Measurements from ENCODE around the gene TSPAN17. TPM values are rescaled to one million over a fixed set of nuclear protein-coding genes. Genes with fewer than 3 reads are reported as not detected.

TSPAN17 gene
- total RNA-seq, 1 donor from 2014 or later = 31.8 TPM

GRCh38 chr5:176664479-176664878, 17.2 kb downstream of the TSPAN17 start:
- TF ChIP-seq CTCF (IDR thresholded peaks at IDR 0.05) = no peak
- peaks cover 23% of the 10 kb centered on the region for H3K27me3 ChIP-seq
- no peak for ATAC-seq

GRCh38 chr5:176664886-176665285, 17.6 kb downstream of the TSPAN17 start:
- Histone ChIP-seq H3K4me3 (no peak overlapping the region), H3K27me3 (peaks cover 27% of the 10 kb centered on the region), H3K27ac (no peak overlapping the region), H3K9me3 (no peaks in the 10 kb centered on the region), H3K36me3 (no peaks in the 10 kb centered on the region), H3K4me1 (peaks cover 5% of the 10 kb centered on the region)
- intact Hi-C loops (cut with DNase I) = no loop called here
- no peak for ATAC-seq
- no peak for DNase-seq
- TF ChIP-seq CTCF (IDR thresholded peaks at IDR 0.05) = no peak

More at GRCh38 chr5:176664479-176664878, 17.2 kb downstream of the TSPAN17 start:
- no peak for DNase-seq
- Histone ChIP-seq H3K9me3 (no peaks in the 10 kb centered on the region), H3K4me1 (peaks cover 5% of the 10 kb centered on the region), H3K36me3 (no peaks in the 10 kb centered on the region), H3K4me3 (no peak overlapping the region), H3K27ac (no peak overlapping the region)
- intact Hi-C loops (cut with DNase I) = no loop called here

- intact Hi-C loops (cut with DNase I) = no loop called here
- Histone ChIP-seq H3K27me3 (peaks cover 33% of the 10 kb centered on the region), H3K4me3 (no peak overlapping the region), H3K4me1 (peaks cover 5% of the 10 kb centered on the region), H3K9me3 (no peaks in the 10 kb centered on the region), H3K27ac (no peak overlapping the region), H3K36me3 (no peaks in the 10 kb centered on the region)
- DNase-seq (no peak), ATAC-seq (no peak)
- TF ChIP-seq CTCF (IDR thresholded peaks at IDR 0.05) = no peak
Observed at GRCh38 chr5:176665517-176665916, 18.2 kb downstream of the TSPAN17 start.

- no peak for DNase-seq
- TF ChIP-seq CTCF (IDR thresholded peaks at IDR 0.05) = no peak
- Histone ChIP-seq H3K4me3 (no peak overlapping the region), H3K36me3 (no peaks in the 10 kb centered on the region), H3K27ac (no peak overlapping the region), H3K4me1 (no peaks in the 10 kb centered on the region), H3K9me3 (no peaks in the 10 kb centered on the region), H3K27me3 (peaks cover 33% of the 10 kb centered on the region)
- intact Hi-C loops (cut with DNase I) = no loop called here
- ATAC-seq = no peak
Observed at GRCh38 chr5:176667637-176668036, 20.4 kb downstream of the TSPAN17 start.

GRCh38 chr5:176670449-176670848, 23.2 kb downstream of the TSPAN17 start:
- Histone ChIP-seq H3K27me3 (peaks cover 24% of the 10 kb centered on the region), H3K27ac (no peak overlapping the region), H3K4me1 (no peaks in the 10 kb centered on the region), H3K36me3 (no peaks in the 10 kb centered on the region), H3K4me3 (no peak overlapping the region), H3K9me3 (no peaks in the 10 kb centered on the region)
- TF ChIP-seq CTCF (IDR thresholded peaks at IDR 0.05) = no peak
- DNase-seq = no peak
- no peak for ATAC-seq
- intact Hi-C loops (cut with DNase I) = no loop called here

GRCh38 chr5:176671399-176671798, 24.1 kb downstream of the TSPAN17 start:
- peaks cover 24% of the 10 kb centered on the region for H3K27me3 ChIP-seq
- intact Hi-C loops (cut with DNase I) = no loop called here

More at GRCh38 chr5:176671399-176671798, 24.1 kb downstream of the TSPAN17 start:
- no peak for TF ChIP-seq CTCF (IDR thresholded peaks at IDR 0.05)
- ATAC-seq = no peak
- H3K4me1 ChIP-seq = no peaks in the 10 kb centered on the region
- H3K4me3 ChIP-seq = no peak overlapping the region
- H3K27ac ChIP-seq = no peak overlapping the region
- no peaks in the 10 kb centered on the region for H3K9me3 ChIP-seq
- H3K36me3 ChIP-seq = no peaks in the 10 kb centered on the region
- DNase-seq = no peak
